A673 (cell line): ENCODE measurements around the gene DCC. TPM values are rescaled to one million over a fixed set of nuclear protein-coding genes. Genes with fewer than 3 reads are reported as not detected.

ENCODE experiments used
- BruUV-seq: library from RNA; stranded (reverse); fragments of 400-500 nt; replicated peaks from 2 replicates; lab custom pipeline; 2021; lab: Mats Ljungman, UMichigan
- CTCF ChIA-PET: fragments of 300-600 bp; sonication (Branson Sonifier 250); formaldehyde crosslinking; loops from one replicate; lab custom pipeline; 2022; ENCODE audit warnings: antibody characterized with exemption; lab: Charles Lee
- POLR2A ChIA-PET: fragments of 300-600 bp; sonication (Branson Sonifier 250); formaldehyde crosslinking; loops from one replicate; lab custom pipeline; 2022; ENCODE audit warnings: antibody characterized with exemption; ENCODE audit not compliant: low non-redundant PET; lab: Charles Lee
- DNase-seq: peaks from one replicate; pipeline ENCODE4 v3.0.0-alpha.2; 2015; ENCODE audit warnings: low spot score
- H3K27ac ChIP-seq: fragments of 200-600 bp; sonication (generic); 2 replicates; pipeline ENCODE4 v1.5.1; 2016; ENCODE audit warnings: mixed run types, low read depth, mild to moderate bottlenecking, mixed read lengths, antibody characterized with exemption, low read length; ENCODE audit not compliant: poor library complexity, severe bottlenecking
- H3K27me3 ChIP-seq: fragments of 200-600 bp; sonication (generic); replicated peaks from 2 replicates; pipeline ENCODE4 v1.6.1; 2017; ENCODE audit warnings: mixed run types, low read depth, mild to moderate bottlenecking, mixed read lengths, antibody characterized with exemption, low read length; ENCODE audit not compliant: insufficient read depth, poor library complexity
- H3K36me3 ChIP-seq: fragments of 200-600 bp; sonication (generic); 2 replicates; pipeline ENCODE4 v1.6.1; 2016; ENCODE audit warnings: mixed run types, mild to moderate bottlenecking, mixed read lengths, antibody characterized with exemption, low read length; ENCODE audit not compliant: insufficient read depth, poor library complexity, severe bottlenecking
- H3K4me1 ChIP-seq: fragments of 200-600 bp; sonication (generic); 2 replicates; pipeline ENCODE4 v1.6.1; 2017; ENCODE audit warnings: mixed run types, mild to moderate bottlenecking, mixed read lengths, antibody characterized with exemption, low read length; ENCODE audit not compliant: insufficient read depth, poor library complexity, severe bottlenecking
- H3K4me3 ChIP-seq: fragments of 200-600 bp; sonication (generic); 2 replicates; pipeline ENCODE4 v1.5.1; 2016; ENCODE audit warnings: low read depth, mixed run types, mild to moderate bottlenecking, mixed read lengths, low read length; ENCODE audit not compliant: poor library complexity, severe bottlenecking
- H3K9me3 ChIP-seq: fragments of 200-600 bp; sonication (generic); 2 replicates; pipeline ENCODE4 v1.6.1; 2016; ENCODE audit warnings: mixed run types, low read depth, mild to moderate bottlenecking, mixed read lengths, antibody characterized with exemption, low read length; ENCODE audit not compliant: poor library complexity, severe bottlenecking
- EZH2 ChIP-seq: fragments of 200-600 bp; sonication (generic); IDR thresholded peaks from 2 replicates; pipeline ENCODE4 v1.6.1; 2017; ENCODE audit warnings: borderline replicate concordance, low read depth, mild to moderate bottlenecking, mixed read lengths, antibody characterized with exemption, low read length; ENCODE audit not compliant: poor library complexity, severe bottlenecking
- intact Hi-C: fragments of 100-400 bp; cut with micrococcal nuclease; formaldehyde crosslinking; loops from one replicate; pipeline ENCODE4 v1.10.0; 2022; ENCODE audit not compliant: unreplicated experiment
- total RNA-seq: library from RNA; stranded (reverse); gene quantifications from 2 replicates; pipeline ENCODE4 v1.2.3, GENCODE V29; 2021
- TF ChIP-seq, protein P1 (sequence below): fragments of 300-800, 200-600 bp; sonication (generic); conservative IDR thresholded peaks from 2 replicates; pipeline ENCODE4 v1.5.1; 2017; ENCODE audit warnings: low read depth, mild to moderate bottlenecking, antibody characterized with exemption, low read length, moderate library complexity, mixed read lengths

The DCC gene
- total RNA-seq, 1 experiment from 2014 or later: 93.0 TPM

DNA sequence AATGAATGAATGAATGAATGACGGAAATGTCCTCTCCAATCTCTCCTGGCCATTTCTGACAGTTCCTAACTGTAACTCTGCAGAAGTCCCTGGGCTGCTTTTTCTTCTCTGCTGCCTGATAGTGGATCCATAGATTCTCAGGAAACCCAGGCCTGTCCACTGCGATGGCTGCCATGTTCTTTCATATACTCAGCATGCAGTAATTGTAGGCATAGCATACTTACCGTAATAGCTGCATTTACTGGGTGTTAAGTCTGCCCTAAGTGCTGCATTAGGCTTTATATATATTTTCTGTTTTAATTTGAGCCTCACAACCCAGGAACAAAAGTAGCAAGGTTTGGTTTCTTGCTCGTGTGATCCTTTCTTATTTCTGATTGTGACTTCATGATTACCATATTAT is 122.9 kb downstream of the DCC start:
- intact Hi-C loops: no loop called here
- ChIA-PET POLR2A (no interaction called here), CTCF (no interaction called here)
- Histone ChIP-seq H3K36me3 (no peaks in the 10 kb centered on the region), H3K4me1 (peaks cover 19% of the 10 kb centered on the region), H3K27ac (no peak overlapping the region), H3K9me3 (no peaks in the 10 kb centered on the region), H3K27me3 (no peaks in the 10 kb centered on the region), H3K4me3 (no peak overlapping the region)
- DNase-seq: no peak
- TF ChIP-seq EZH2: no peak
- TF ChIP-seq, protein P1, sequence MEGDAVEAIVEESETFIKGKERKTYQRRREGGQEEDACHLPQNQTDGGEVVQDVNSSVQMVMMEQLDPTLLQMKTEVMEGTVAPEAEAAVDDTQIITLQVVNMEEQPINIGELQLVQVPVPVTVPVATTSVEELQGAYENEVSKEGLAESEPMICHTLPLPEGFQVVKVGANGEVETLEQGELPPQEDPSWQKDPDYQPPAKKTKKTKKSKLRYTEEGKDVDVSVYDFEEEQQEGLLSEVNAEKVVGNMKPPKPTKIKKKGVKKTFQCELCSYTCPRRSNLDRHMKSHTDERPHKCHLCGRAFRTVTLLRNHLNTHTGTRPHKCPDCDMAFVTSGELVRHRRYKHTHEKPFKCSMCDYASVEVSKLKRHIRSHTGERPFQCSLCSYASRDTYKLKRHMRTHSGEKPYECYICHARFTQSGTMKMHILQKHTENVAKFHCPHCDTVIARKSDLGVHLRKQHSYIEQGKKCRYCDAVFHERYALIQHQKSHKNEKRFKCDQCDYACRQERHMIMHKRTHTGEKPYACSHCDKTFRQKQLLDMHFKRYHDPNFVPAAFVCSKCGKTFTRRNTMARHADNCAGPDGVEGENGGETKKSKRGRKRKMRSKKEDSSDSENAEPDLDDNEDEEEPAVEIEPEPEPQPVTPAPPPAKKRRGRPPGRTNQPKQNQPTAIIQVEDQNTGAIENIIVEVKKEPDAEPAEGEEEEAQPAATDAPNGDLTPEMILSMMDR: no peak
- no TSS peak for BruUV-seq

DNA sequence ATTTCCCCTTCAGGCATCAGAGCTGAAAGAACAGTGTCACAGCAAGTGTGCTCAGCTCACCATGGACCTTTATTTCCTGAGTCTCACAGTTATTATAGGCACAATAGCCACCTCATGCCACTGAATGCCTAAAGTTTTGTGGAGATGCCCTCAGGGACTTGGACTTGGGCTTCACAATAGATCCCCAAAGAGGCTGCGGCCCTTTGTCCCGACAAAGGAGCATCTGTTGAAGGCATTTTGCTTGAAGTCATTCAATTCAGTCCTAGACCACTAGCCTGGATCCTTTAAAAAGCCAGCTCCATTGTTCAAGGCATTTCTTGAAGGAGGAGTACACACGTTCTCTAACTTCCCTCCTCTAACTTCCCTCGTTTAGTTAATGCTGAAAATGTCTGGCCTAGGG is 125.4 kb downstream of the DCC start:
- ChIA-PET POLR2A (interaction anchor here (0.7 kb wide), 1 partner anchor 154 kb away, joined by 5 read pairs; no protein-coding TSS in a partner anchor), CTCF (no interaction called here)
- Histone ChIP-seq H3K27ac (no peak overlapping the region), H3K9me3 (no peaks in the 10 kb centered on the region), H3K4me3 (no peak overlapping the region), H3K4me1 (peaks cover 37% of the 10 kb centered on the region), H3K36me3 (no peaks in the 10 kb centered on the region), H3K27me3 (no peaks in the 10 kb centered on the region)
- BruUV-seq: no TSS peak
- DNase-seq: no peak
- intact Hi-C loops: no loop called here
- TF ChIP-seq EZH2: no peak
- TF ChIP-seq, protein P1: no peak

DNA sequence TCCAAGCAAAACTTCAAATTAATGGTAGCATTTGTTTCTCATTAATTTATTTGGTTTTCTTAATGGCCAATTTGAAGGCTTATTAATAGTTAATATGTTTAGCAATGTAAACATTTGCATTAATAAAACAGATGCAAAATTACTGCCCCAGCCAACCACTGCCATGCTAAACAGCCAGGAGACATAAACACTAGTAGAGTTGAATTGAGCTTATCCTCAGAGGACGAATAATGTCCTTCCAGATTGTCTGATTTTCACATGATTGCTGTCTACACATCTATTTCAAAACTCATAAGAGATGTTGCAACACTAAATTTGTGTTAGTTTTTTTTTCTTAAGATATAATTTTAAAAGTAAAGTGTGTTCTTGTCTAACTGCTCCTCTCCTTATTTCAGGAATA is 128.5 kb downstream of the DCC start:
- H3K4me1 ChIP-seq: peaks cover 44% of the 10 kb centered on the region
- TF ChIP-seq, protein P1: no peak
- TF ChIP-seq EZH2: no peak
- H3K27me3 ChIP-seq: no peaks in the 10 kb centered on the region
- no peak for DNase-seq
- no peak overlapping the region for H3K27ac ChIP-seq
- intact Hi-C loops: no loop called here
- H3K4me3 ChIP-seq: no peak overlapping the region
- no TSS peak for BruUV-seq
- ChIA-PET POLR2A (no interaction called here), CTCF (no interaction called here)
- no peaks in the 10 kb centered on the region for H3K36me3 ChIP-seq
- no peaks in the 10 kb centered on the region for H3K9me3 ChIP-seq
